Hepatocyte (in vitro differentiated cells): Measurements from ENCODE around the gene ATG14. TPM values are rescaled to one million over a fixed set of nuclear protein-coding genes. Genes with fewer than 3 reads are reported as not detected.
A peak's percentile ranks its signal among the peaks of the same experiment; 100 is the strongest.

Experiments used
- DNase-seq: peaks from one replicate; pipeline ENCODE4 v3.0.0-alpha.2; 2016; ENCODE audit warnings: low spot score
- H2AFZ ChIP-seq: fragments of 200-600 bp; sonication (generic); 2 replicates; pipeline ENCODE4 v1.6.0; 2016; ENCODE audit warnings: antibody characterized with exemption, mild to moderate bottlenecking
- H3K27ac ChIP-seq: fragments of 200-600 bp; sonication (generic); 2 replicates; pipeline ENCODE4 v1.5.1; 2016; ENCODE audit warnings: mild to moderate bottlenecking
- H3K27me3 ChIP-seq: fragments of 200-600 bp; sonication (generic); 2 replicates; pipeline ENCODE4 v1.6.1; 2016
- H3K36me3 ChIP-seq: fragments of 200-600 bp; sonication (generic); replicated peaks from 2 replicates; pipeline ENCODE4 v1.5.1; 2016; ENCODE audit warnings: low read depth; ENCODE audit not compliant: insufficient read depth
- H3K4me1 ChIP-seq: fragments of 200-600 bp; sonication (generic); 2 replicates; pipeline ENCODE4 v1.5.1; 2016; ENCODE audit warnings: mild to moderate bottlenecking, moderate library complexity; ENCODE audit not compliant: insufficient read depth
- H3K4me2 ChIP-seq: fragments of 200-600 bp; sonication (generic); 2 replicates; pipeline ENCODE4 v1.6.0; 2016
- H3K4me3 ChIP-seq: fragments of 200-600 bp; sonication (generic); 2 replicates; pipeline ENCODE4 v1.5.1; 2016; ENCODE audit warnings: mild to moderate bottlenecking
- H3K79me2 ChIP-seq: fragments of 200-600 bp; sonication (generic); 2 replicates; pipeline ENCODE4 v1.6.0; 2017; ENCODE audit warnings: mild to moderate bottlenecking
- H3K9me2 ChIP-seq: fragments of 200-600 bp; sonication (generic); replicated peaks from 2 replicates; pipeline ENCODE4 v1.6.0; 2017; ENCODE audit warnings: mild to moderate bottlenecking; ENCODE audit not compliant: insufficient read depth
- H3K9me3 ChIP-seq: fragments of 200-600 bp; sonication (generic); 2 replicates; pipeline ENCODE4 v1.5.1; 2016; ENCODE audit warnings: low read depth, mild to moderate bottlenecking
- H4K20me1 ChIP-seq: fragments of 200-600 bp; sonication (generic); 2 replicates; pipeline ENCODE4 v1.6.0; 2016; ENCODE audit warnings: mild to moderate bottlenecking; ENCODE audit not compliant: insufficient read depth, poor library complexity, severe bottlenecking
- EZH2 ChIP-seq: fragments of 200-600 bp; sonication (generic); IDR thresholded peaks from 2 replicates; pipeline ENCODE4 v1.6.1; 2016; ENCODE audit warnings: antibody characterized with exemption, mild to moderate bottlenecking, borderline replicate concordance
- EZH2phosphoT487 ChIP-seq: fragments of 200-600 bp; sonication (generic); IDR thresholded peaks from one replicate; pipeline ENCODE4 v1.6.1; 2018; ENCODE audit warnings: antibody characterized with exemption, mild to moderate bottlenecking, low read depth, moderate library complexity; ENCODE audit not compliant: unreplicated experiment, severe bottlenecking
- WGBS: methylation state at CpG from one replicate; pipeline ENCODE4 v1.1.6; 2016; ENCODE audit warnings: low lambda C conversion rate; ENCODE audit errors: missing lambda C conversion rate; 5-methylcytosine and 5-hydroxymethylcytosine counted together
- polyA plus RNA-seq: library from polyadenylated mRNA; unstranded; fragments of >200 nt; fragmentation: Nextera tagmentation; extraction: Ambion mirVana; gene quantifications from 2 replicates; pipeline ENCODE4 v1.2.1, GENCODE V29; 2016
- total RNA-seq: library from RNA; depleted of rRNA; stranded (reverse); fragments of >200 nt; gene quantifications from 2 replicates; pipeline ENCODE4 v1.2.3, GENCODE V29; 2014
- TF ChIP-seq, protein P1 (sequence below): fragments of 200-600 bp; sonication (generic); IDR thresholded peaks from 2 replicates; pipeline ENCODE4 v1.5.1; 2016; ENCODE audit warnings: antibody characterized with exemption, mild to moderate bottlenecking; ENCODE audit not compliant: poor library complexity

The ATG14 gene
- total and polyA plus RNA-seq, 2 experiments from 2014 or later = 3.3 to 16.6 TPM

GRCh38 chr14:55419663-55420062, 8.0 kb upstream of the ATG14 start:
- 96% methylated on average over 1 of the region's 1 CpG for WGBS

DNA sequence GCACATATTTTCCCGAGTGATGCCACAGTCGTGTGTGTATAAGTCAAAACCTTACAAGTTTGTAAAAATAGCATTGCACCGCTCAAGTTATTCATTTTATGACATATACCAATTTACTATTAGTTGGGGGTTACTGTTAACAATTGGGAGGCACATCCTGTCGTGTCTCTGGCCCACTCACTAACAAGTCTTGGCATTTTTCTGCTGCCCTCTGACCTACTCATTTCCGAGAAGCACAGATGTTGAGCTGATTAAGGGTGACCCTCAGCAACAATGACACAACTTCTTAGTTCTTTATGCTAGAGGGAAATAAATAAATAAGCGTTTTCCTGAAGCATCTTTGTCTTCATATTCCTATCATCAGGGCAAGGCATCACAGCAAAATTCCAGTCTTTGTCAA, 6.8 kb upstream of the ATG14 start:
- Histone ChIP-seq H3K27me3 (no peaks in the 10 kb centered on the region), H3K36me3 (no peaks in the 10 kb centered on the region), H2AFZ (no peak overlapping the region), H3K9me2 (no peaks in the 10 kb centered on the region), H3K9me3 (no peaks in the 10 kb centered on the region), H4K20me1 (no peaks in the 10 kb centered on the region), H3K4me3 (no peak overlapping the region), H3K79me2 (no peaks in the 10 kb centered on the region), H3K4me2 (no peak overlapping the region), H3K27ac (no peak overlapping the region), H3K4me1 (no peaks in the 10 kb centered on the region)
- DNase-seq = no peak
- TF ChIP-seq, protein P1, sequence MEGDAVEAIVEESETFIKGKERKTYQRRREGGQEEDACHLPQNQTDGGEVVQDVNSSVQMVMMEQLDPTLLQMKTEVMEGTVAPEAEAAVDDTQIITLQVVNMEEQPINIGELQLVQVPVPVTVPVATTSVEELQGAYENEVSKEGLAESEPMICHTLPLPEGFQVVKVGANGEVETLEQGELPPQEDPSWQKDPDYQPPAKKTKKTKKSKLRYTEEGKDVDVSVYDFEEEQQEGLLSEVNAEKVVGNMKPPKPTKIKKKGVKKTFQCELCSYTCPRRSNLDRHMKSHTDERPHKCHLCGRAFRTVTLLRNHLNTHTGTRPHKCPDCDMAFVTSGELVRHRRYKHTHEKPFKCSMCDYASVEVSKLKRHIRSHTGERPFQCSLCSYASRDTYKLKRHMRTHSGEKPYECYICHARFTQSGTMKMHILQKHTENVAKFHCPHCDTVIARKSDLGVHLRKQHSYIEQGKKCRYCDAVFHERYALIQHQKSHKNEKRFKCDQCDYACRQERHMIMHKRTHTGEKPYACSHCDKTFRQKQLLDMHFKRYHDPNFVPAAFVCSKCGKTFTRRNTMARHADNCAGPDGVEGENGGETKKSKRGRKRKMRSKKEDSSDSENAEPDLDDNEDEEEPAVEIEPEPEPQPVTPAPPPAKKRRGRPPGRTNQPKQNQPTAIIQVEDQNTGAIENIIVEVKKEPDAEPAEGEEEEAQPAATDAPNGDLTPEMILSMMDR = no peak
- TF ChIP-seq EZH2 = no peak
- no peak for TF ChIP-seq EZH2phosphoT487
- WGBS = 74% methylated on average over 6 of the region's 6 CpGs

More at GRCh38 chr14:55419663-55420062, 8.0 kb upstream of the ATG14 start:
- H3K79me2 ChIP-seq = no peaks in the 10 kb centered on the region
- H3K9me3 ChIP-seq = no peaks in the 10 kb centered on the region
- H3K9me2 ChIP-seq = no peaks in the 10 kb centered on the region
- H3K4me2 ChIP-seq = no peak overlapping the region
- no peak overlapping the region for H3K4me3 ChIP-seq
- DNase-seq = no peak
- H3K27me3 ChIP-seq = no peaks in the 10 kb centered on the region
- no peak overlapping the region for H3K27ac ChIP-seq
- no peak overlapping the region for H2AFZ ChIP-seq
- H3K36me3 ChIP-seq = no peaks in the 10 kb centered on the region
- H4K20me1 ChIP-seq = no peaks in the 10 kb centered on the region
- no peaks in the 10 kb centered on the region for H3K4me1 ChIP-seq
- TF ChIP-seq, protein P1 = no peak
- TF ChIP-seq EZH2phosphoT487 (no peak), EZH2 (no peak)

DNA sequence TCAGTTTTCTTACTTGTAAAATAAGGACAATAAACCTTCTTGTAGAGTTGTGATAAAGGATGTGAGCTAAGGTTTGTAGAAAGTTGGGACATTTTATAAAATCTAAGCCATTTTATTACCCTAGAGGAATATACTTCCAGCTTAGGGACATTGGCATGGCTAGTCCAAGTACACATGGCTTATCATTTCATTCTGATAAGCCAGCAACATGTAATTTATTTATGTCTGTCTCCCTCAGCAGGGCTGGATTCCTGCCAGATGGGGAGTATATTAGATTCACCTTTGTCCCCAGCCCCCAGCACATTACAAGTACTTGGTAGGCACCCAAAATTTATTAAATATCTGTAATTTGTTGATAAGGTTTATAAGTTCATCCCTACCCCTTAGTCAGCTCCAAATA, 6.3 kb upstream of the ATG14 start:
- Histone ChIP-seq H3K9me2 (no peaks in the 10 kb centered on the region), H3K9me3 (no peaks in the 10 kb centered on the region), H3K36me3 (no peaks in the 10 kb centered on the region), H3K79me2 (no peaks in the 10 kb centered on the region), H3K4me3 (no peak overlapping the region), H3K27me3 (no peaks in the 10 kb centered on the region), H2AFZ (no peak overlapping the region), H3K4me2 (no peak overlapping the region), H3K27ac (no peak overlapping the region), H3K4me1 (no peaks in the 10 kb centered on the region), H4K20me1 (no peaks in the 10 kb centered on the region)
- no peak for TF ChIP-seq EZH2phosphoT487
- peak; percentile 16 for DNase-seq

DNA sequence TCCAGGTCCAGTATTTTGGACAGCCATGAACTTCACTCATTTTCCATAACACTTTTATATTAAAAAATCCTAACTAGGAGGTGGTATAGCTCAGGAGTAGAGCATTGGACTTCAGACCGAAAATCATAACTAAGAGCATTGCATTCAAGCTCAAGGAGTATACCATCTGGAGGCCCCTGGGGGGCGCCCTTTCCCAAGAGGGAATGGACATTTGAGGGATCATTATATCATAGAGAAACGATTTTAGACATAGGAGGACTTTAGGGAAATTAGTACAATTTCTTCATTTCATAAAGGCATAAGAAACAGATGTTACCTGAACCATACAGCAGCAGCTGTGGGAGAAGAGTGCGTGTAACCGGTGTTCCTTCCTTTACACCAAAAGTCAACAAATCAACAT, 5.2 kb upstream of the ATG14 start:
- peak; percentile 34 for DNase-seq
- TF ChIP-seq EZH2 = no peak
- TF ChIP-seq, protein P1 = peak; percentile 34
- no peak for TF ChIP-seq EZH2phosphoT487
- Histone ChIP-seq H3K27me3 (no peaks in the 10 kb centered on the region), H4K20me1 (no peaks in the 10 kb centered on the region), H3K4me2 (no peak overlapping the region), H3K4me1 (peaks cover 4% of the 10 kb centered on the region), H3K9me2 (no peaks in the 10 kb centered on the region), H3K27ac (no peak overlapping the region), H3K36me3 (no peaks in the 10 kb centered on the region), H3K9me3 (no peaks in the 10 kb centered on the region), H3K79me2 (no peaks in the 10 kb centered on the region), H3K4me3 (no peak overlapping the region), H2AFZ (no peak overlapping the region)
- WGBS = 35% methylated on average over 5 of the region's 5 CpGs
